RWPE1 (cell line): ENCODE results near the gene DKK1.

Source experiments
- CTCF ChIA-PET: fragments of 350-600 bp; sonication (Branson Sonifier 250); formaldehyde crosslinking; extraction: SDS; loops from one replicate; lab custom pipeline; 2021; lab: Yijun Ruan, JAX
- POLR2A ChIA-PET: fragments of 400-600 bp; formaldehyde crosslinking; extraction: SDS; loops from one replicate; lab custom pipeline; 2020; ENCODE audit warnings: antibody characterized with exemption; ENCODE audit not compliant: low non-redundant PET; lab: Yijun Ruan, JAX
- DNase-seq: peaks from one replicate; pipeline ENCODE4 v3.0.0; 2012; ENCODE audit warnings: low spot score
- H3K27ac ChIP-seq: fragments of 450-650 bp; 2 replicates; pipeline ENCODE4 v1.5.1; 2017
- CTCF ChIP-seq: fragments of 450-650 bp; conservative IDR thresholded peaks from 2 replicates; pipeline ENCODE4 v1.5.1; 2017; ENCODE audit warnings: low read depth, mild to moderate bottlenecking

Gene DKK1

GRCh38 chr10:52276986-52277385 is 37.1 kb upstream of the DKK1 start:
- POLR2A ChIA-PET, result no interaction called here
- CTCF ChIA-PET, result interaction anchor here (0.9 kb wide), 1 partner anchor 28 kb away, joined by 4 read pairs; no protein-coding TSS in a partner anchor
- no peak for DNase-seq
- TF ChIP-seq CTCF, result no peak
- no peak overlapping the region for H3K27ac ChIP-seq

- H3K27ac ChIP-seq, result no peak overlapping the region
- POLR2A ChIA-PET, result no interaction called here
- no peak for TF ChIP-seq CTCF
- CTCF ChIA-PET, result no interaction called here
- DNase-seq, result no peak
These were observed 34.5 kb upstream of the DKK1 start for GRCh38 chr10:52279546-52279945.

GRCh38 chr10:52280051-52280450 is 34.0 kb upstream of the DKK1 start:
- no peak overlapping the region for H3K27ac ChIP-seq
- ChIA-PET POLR2A (no interaction called here), CTCF (no interaction called here)
- no peak for DNase-seq
- TF ChIP-seq CTCF, result no peak

GRCh38 chr10:52283174-52283573 is 30.9 kb upstream of the DKK1 start:
- ChIA-PET POLR2A (no interaction called here), CTCF (no interaction called here)
- H3K27ac ChIP-seq, result no peak overlapping the region
- DNase-seq, result no peak
- TF ChIP-seq CTCF, result no peak

- ChIA-PET CTCF (no interaction called here), POLR2A (no interaction called here)
- TF ChIP-seq CTCF, result no peak
- DNase-seq, result no peak
- no peak overlapping the region for H3K27ac ChIP-seq
These were observed 29.6 kb upstream of the DKK1 start for GRCh38 chr10:52284416-52285013.

- CTCF ChIA-PET, result no interaction called here
- DNase-seq, result no peak
- no peak for TF ChIP-seq CTCF
- POLR2A ChIA-PET, result no interaction called here
- H3K27ac ChIP-seq, result no peak overlapping the region
These were observed 26.2 kb upstream of the DKK1 start for GRCh38 chr10:52287866-52288265.
